Epithelial cell of esophagus (primary cell): ENCODE results near the gene ELOVL3.

Experiments used
- DNase-seq: peaks from one replicate; pipeline ENCODE4 v3.0.0; 2010; ENCODE audit warnings: low read depth
- H3K4me3 ChIP-seq: 2 replicates; pipeline ENCODE4 v1.5.1; 2011; ENCODE audit warnings: mild to moderate bottlenecking, low read length, control low read depth
- TF ChIP-seq, protein P1 (sequence below): IDR thresholded peaks from 2 replicates; pipeline ENCODE4 v1.5.1; 2011; ENCODE audit warnings: low read depth, mild to moderate bottlenecking, low read length, control low read depth, inconsistent platforms; ENCODE audit not compliant: insufficient read depth; ENCODE audit errors: missing control alignments

ELOVL3 gene

GRCh38 chr10:102267748-102268147 is 41.6 kb downstream of the ELOVL3 start:
- H3K4me3 ChIP-seq, result no peak overlapping the region
- DNase-seq, result peak; percentile 71
- TF ChIP-seq, protein P1, sequence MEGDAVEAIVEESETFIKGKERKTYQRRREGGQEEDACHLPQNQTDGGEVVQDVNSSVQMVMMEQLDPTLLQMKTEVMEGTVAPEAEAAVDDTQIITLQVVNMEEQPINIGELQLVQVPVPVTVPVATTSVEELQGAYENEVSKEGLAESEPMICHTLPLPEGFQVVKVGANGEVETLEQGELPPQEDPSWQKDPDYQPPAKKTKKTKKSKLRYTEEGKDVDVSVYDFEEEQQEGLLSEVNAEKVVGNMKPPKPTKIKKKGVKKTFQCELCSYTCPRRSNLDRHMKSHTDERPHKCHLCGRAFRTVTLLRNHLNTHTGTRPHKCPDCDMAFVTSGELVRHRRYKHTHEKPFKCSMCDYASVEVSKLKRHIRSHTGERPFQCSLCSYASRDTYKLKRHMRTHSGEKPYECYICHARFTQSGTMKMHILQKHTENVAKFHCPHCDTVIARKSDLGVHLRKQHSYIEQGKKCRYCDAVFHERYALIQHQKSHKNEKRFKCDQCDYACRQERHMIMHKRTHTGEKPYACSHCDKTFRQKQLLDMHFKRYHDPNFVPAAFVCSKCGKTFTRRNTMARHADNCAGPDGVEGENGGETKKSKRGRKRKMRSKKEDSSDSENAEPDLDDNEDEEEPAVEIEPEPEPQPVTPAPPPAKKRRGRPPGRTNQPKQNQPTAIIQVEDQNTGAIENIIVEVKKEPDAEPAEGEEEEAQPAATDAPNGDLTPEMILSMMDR, result no peak

DNA sequence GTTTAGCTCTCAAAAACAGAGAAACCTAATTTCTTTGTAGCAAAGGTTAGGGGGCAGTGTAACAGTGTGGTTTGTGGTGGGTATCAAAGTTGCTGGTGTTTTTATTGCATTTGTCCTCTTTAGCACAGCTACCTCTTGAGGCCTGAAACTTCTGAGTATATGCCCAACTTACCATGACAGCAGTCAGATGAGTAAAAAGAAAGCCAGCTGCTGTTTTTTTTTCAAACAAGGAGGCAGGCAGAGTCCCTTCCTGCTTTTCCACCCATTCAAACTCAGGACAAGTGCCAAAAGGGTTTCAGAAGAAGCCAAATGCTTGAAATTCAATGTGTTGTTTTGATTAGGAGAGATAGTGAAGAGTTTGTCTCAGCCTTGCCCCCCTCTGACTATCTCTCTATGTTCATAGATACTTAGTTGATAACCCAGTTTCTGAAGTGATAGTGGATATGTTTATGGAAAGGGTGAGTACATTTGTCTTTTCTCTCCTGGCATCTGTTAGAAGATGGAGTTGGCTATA is 42.3 kb downstream of the ELOVL3 start:
- TF ChIP-seq, protein P1, result no peak
- DNase-seq, result no peak
- H3K4me3 ChIP-seq, result no peak overlapping the region

GRCh38 chr10:102269017-102269416 is 42.9 kb downstream of the ELOVL3 start:
- H3K4me3 ChIP-seq, result no peak overlapping the region
- no peak for DNase-seq
- TF ChIP-seq, protein P1, result no peak

- H3K4me3 ChIP-seq, result no peak overlapping the region
- DNase-seq, result no peak
- TF ChIP-seq, protein P1, result no peak
These were observed 48.0 kb downstream of the ELOVL3 start for GRCh38 chr10:102274062-102274461.

- no peak for DNase-seq
- no peak overlapping the region for H3K4me3 ChIP-seq
- TF ChIP-seq, protein P1, result no peak
These were observed 49.2 kb downstream of the ELOVL3 start for GRCh38 chr10:102275343-102275742.

DNA sequence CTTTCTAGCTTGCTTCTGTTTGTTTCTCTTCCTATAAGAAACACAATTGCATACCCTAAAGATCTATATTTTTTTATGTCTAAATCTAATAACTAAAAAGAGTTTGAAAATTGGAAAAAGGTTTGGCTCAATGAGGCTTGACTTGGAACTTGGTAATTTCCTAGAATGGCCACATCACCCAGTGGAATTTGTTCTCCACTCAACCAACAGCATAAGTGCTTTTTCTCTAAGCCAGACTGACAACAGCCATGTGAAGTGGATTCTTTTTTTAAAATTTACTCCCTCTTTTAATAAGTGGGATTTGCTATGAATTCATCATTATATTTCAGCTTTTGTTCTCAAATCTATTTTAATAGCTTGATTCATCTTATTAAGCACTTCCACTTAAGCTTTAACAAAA is 53.0 kb downstream of the ELOVL3 start:
- no peak overlapping the region for H3K4me3 ChIP-seq
- no peak for DNase-seq
- TF ChIP-seq, protein P1, result no peak
